WI38 (cell line): Measurements from ENCODE around the gene SPRYD3.

Source experiments
- H3K4me3 ChIP-seq: 2 replicates; pipeline ENCODE4 v1.5.1; 2011; ENCODE audit warnings: low read depth, mild to moderate bottlenecking, control low read depth, low read length
- TF ChIP-seq, protein P1 (sequence below): IDR thresholded peaks from 2 replicates; pipeline ENCODE4 v1.5.1; 2012; ENCODE audit warnings: low read depth, mild to moderate bottlenecking, control low read depth, low read length

SPRYD3 gene

GRCh38 chr12:53025250-53025649 lies 53.9 kb downstream of the SPRYD3 start:
- TF ChIP-seq, protein P1, sequence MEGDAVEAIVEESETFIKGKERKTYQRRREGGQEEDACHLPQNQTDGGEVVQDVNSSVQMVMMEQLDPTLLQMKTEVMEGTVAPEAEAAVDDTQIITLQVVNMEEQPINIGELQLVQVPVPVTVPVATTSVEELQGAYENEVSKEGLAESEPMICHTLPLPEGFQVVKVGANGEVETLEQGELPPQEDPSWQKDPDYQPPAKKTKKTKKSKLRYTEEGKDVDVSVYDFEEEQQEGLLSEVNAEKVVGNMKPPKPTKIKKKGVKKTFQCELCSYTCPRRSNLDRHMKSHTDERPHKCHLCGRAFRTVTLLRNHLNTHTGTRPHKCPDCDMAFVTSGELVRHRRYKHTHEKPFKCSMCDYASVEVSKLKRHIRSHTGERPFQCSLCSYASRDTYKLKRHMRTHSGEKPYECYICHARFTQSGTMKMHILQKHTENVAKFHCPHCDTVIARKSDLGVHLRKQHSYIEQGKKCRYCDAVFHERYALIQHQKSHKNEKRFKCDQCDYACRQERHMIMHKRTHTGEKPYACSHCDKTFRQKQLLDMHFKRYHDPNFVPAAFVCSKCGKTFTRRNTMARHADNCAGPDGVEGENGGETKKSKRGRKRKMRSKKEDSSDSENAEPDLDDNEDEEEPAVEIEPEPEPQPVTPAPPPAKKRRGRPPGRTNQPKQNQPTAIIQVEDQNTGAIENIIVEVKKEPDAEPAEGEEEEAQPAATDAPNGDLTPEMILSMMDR: no peak
- no peak overlapping the region for H3K4me3 ChIP-seq

DNA sequence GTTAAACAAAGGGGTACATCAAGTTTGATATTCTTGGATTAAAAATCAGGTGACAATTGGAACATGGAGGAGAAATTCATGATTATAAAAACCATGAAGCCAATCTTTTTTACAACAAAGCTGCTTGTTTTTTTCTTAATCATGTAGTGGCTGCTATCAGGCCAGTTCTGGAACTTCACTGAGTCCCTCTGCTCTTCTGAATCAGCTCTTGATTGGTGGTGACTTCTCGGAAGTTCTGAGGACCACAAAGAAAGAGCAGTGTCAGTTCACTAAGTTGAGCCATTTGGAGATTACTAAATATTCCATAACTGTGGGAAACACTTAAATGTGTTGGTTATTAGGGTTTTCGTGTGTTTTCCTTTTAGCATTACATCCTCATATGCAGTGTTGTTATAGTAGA lies 64.5 kb downstream of the SPRYD3 start:
- TF ChIP-seq, protein P1: no peak
- H3K4me3 ChIP-seq: no peak overlapping the region
